Subcutaneous adipose tissue (tissue), 4 donors: ENCODE results near the gene TNS1. TPM values are rescaled to one million over a fixed set of nuclear protein-coding genes. Genes with fewer than 3 reads are reported as not detected.

Source experiments
- CTCF ChIP-seq: fragments of 450-650 bp; IDR thresholded peaks from one replicate; pipeline ENCODE4 v1.5.1; 2016; ENCODE audit warnings: low read depth, mild to moderate bottlenecking, control low read depth, antibody characterized with exemption, moderate library complexity
- small RNA-seq: library from RNA; depleted of rRNA; stranded (forward); fragments of <200 nt; gene quantifications from one replicate; pipeline ENCODE3, GENCODE V24; 2016
- total RNA-seq, 4 donors: library from RNA; depleted of rRNA; stranded (reverse); fragments of >200 nt; gene quantifications; one replicate each; pipeline ENCODE4 v1.1.0, GENCODE V29; 2016

Gene TNS1
- total RNA-seq, 4 donors from 2014 or later, result 310 to 1,168 (median 450) TPM

GRCh38 chr2:217751952-217752351, 250.8 kb downstream of the TNS1 start:
- TF ChIP-seq CTCF, result no peak

- TF ChIP-seq CTCF, result no peak
Observed at GRCh38 chr2:217751192-217751591, 251.6 kb downstream of the TNS1 start.

Small RNAs within 50 kb of the gene (small RNA-seq; reads per million reads assigned to genes)
- 0.49 reads per million for gene MIR6809

Other genes with a start within 250 kb of the TNS1 start
- 1 to 10 TPM in 1 of 4 donors, under 1 TPM in 1, not detected in 2; 0.85 to 2.4 TPM for gene RUFY4, start 66.3 kb upstream of the TNS1 start, total RNA-seq
- gene CXCR2, start 123.0 kb upstream of the TNS1 start, total RNA-seq, result 1 to 10 TPM in 2 of 4 donors, under 1 TPM in 1, not detected in 1; 0.34 to 3.0 (median 1.6) TPM
- 1 to 10 TPM in 1 of 4 donors, not detected in 3; 2.3 TPM for gene CXCR1, start 164.0 kb upstream of the TNS1 start, total RNA-seq
- gene ARPC2, start 214.2 kb upstream of the TNS1 start, total RNA-seq, result 100 to 1,000 TPM; 273 to 501 (median 341) TPM